CD4-positive, CD25-positive, alpha-beta regulatory T cell (primary cell): ENCODE measurements around the gene SHROOM1. TPM values are rescaled to one million over a fixed set of nuclear protein-coding genes. Genes with fewer than 3 reads are reported as not detected.

Experiments used
- ATAC-seq, 2 donors: fragments of 150-1000 bp; cut with Tn5 transposase; one replicate each; pipeline ENCODE4 v1.10.0; 2021; ENCODE audit warnings: low read depth in 2 of 2, moderate number of reproducible peaks in 2 of 2, moderate library complexity in 1 of 2
- DNase-seq, 3 donors: peaks; one replicate each; pipeline versions ENCODE4 v3.0.0 to v3.0.0-alpha.2; 2012 to 2022; ENCODE audit warnings: mixed read lengths in 1 of 3
- H3K27ac ChIP-seq: one replicate; pipeline ENCODE4 v1.7.0; 2013; ENCODE audit warnings: mild to moderate bottlenecking, low read length; ENCODE audit not compliant: insufficient read depth, poor library complexity, severe bottlenecking
- H3K27me3 ChIP-seq: one replicate; pipeline ENCODE4 v1.7.0; 2013; ENCODE audit warnings: low read length; ENCODE audit not compliant: control insufficient read depth, insufficient read depth
- H3K36me3 ChIP-seq: one replicate; pipeline ENCODE4 v1.7.0; 2013; ENCODE audit warnings: mild to moderate bottlenecking, low read length, moderate library complexity; ENCODE audit not compliant: control insufficient read depth, insufficient read depth
- H3K4me1 ChIP-seq: 2 replicates; pipeline ENCODE4 v1.7.0; 2013; ENCODE audit warnings: mild to moderate bottlenecking, low read length; ENCODE audit not compliant: insufficient read depth, control insufficient read depth, poor library complexity, severe bottlenecking
- H3K4me3 ChIP-seq: one replicate; pipeline ENCODE4 v1.7.0; 2013; ENCODE audit warnings: low read depth, mild to moderate bottlenecking, low read length, moderate library complexity
- H3K9me3 ChIP-seq, 2 experiments: 1 replicate in 1 of 2; 2 replicates in 1 of 2; pipeline ENCODE4 v1.7.0; 2013; ENCODE audit warnings: low read length in 2 of 2, mild to moderate bottlenecking in 1 of 2, moderate library complexity in 1 of 2; ENCODE audit not compliant: control insufficient read depth in 2 of 2
- H3K27ac Mint-ChIP-seq, 3 donors: one replicate each; pipeline ENCODE4 v1.8.0; 2020 to 2022; ENCODE audit warnings: mild to moderate bottlenecking in 3 of 3, mixed read lengths in 3 of 3, moderate library complexity in 2 of 3
- H3K27me3 Mint-ChIP-seq: one replicate; pipeline ENCODE4 v1.8.0; 2022; ENCODE audit warnings: mild to moderate bottlenecking, mixed read lengths
- H3K36me3 Mint-ChIP-seq: one replicate; pipeline ENCODE4 v1.8.0; 2020; ENCODE audit warnings: mixed read lengths
- H3K4me1 Mint-ChIP-seq, 4 donors: one replicate each; pipeline ENCODE4 v1.8.0; 2020 to 2022; ENCODE audit warnings: mixed read lengths in 4 of 4, mild to moderate bottlenecking in 1 of 4
- H3K4me3 Mint-ChIP-seq, 4 donors: one replicate each; pipeline ENCODE4 v1.8.0; 2020 to 2022; ENCODE audit warnings: mild to moderate bottlenecking in 4 of 4, mixed read lengths in 4 of 4, moderate library complexity in 3 of 4
- H3K9me3 Mint-ChIP-seq, 7 donors: one replicate each; pipeline ENCODE4 v1.8.0; 2020 to 2022; ENCODE audit warnings: mixed read lengths in 7 of 7, mild to moderate bottlenecking in 3 of 7, moderate library complexity in 2 of 7
- polyA plus RNA-seq, 4 donors: library from polyadenylated mRNA; unstranded; fragments of 300-500 nt; fragmentation: Illumina TruSeq; gene quantifications; one replicate each; pipeline ENCODE4 v1.2.3, GENCODE V29; 2021
- total RNA-seq: library from RNA; stranded (reverse); gene quantifications from one replicate; pipeline ENCODE4 v1.2.3, GENCODE V29; 2022

SHROOM1 gene
- total and polyA plus RNA-seq, 5 donors from 2014 or later: 0.12 TPM; not detected in 4

GRCh38 chr5:132777209-132778069 is 53.0 kb downstream of the SHROOM1 start, which contains the start of gene SEPTIN8:
TSS of gene SEPTIN8 (minus strand) at chr5:132777239. CDS start at chr5:132777137, 102 bp downstream.
- H3K36me3 Mint-ChIP-seq: no peaks in the 10 kb centered on the region
- Histone ChIP-seq H3K9me3 (no peaks in the 10 kb centered on the region), H3K4me1 (peaks cover 18% of the 10 kb centered on the region), H3K27ac (no peak within 1 kb of the TSS), H3K27me3 (peaks cover 24% of the 10 kb centered on the region), H3K36me3 (no peaks in the 10 kb centered on the region), H3K4me3 (peak within 1 kb of the TSS; percentile 56)
- DNase-seq (peak; percentile 16 to 28 (median 24)), ATAC-seq (peak; percentile 9 to 53)
- peak within 1 kb of the TSS in 2 of 3 donors; percentile 5 to 42 for H3K27ac Mint-ChIP-seq
- H3K4me3 Mint-ChIP-seq: peak within 1 kb of the TSS; percentile 81 to 97 (median 82)
- peaks cover 0 to 5% (median 0%) of the 10 kb centered on the region in 7 donors for H3K9me3 Mint-ChIP-seq
- peaks cover 49% of the 10 kb centered on the region for H3K27me3 Mint-ChIP-seq
- peaks cover 12 to 29% (median 19%) of the 10 kb centered on the region in 4 donors for H3K4me1 Mint-ChIP-seq

- peaks cover 0 to 5% (median 0%) of the 10 kb centered on the region in 7 donors for H3K9me3 Mint-ChIP-seq
- Histone ChIP-seq H3K27ac (no peak overlapping the region), H3K36me3 (no peaks in the 10 kb centered on the region), H3K27me3 (peaks cover 21% of the 10 kb centered on the region), H3K4me3 (no peak overlapping the region), H3K4me1 (peaks cover 18% of the 10 kb centered on the region), H3K9me3 (no peaks in the 10 kb centered on the region)
- no peak overlapping the region for H3K27ac Mint-ChIP-seq
- ATAC-seq (peak in 1 of 2 donors; percentile 28), DNase-seq (no peak)
- peaks cover 43% of the 10 kb centered on the region for H3K27me3 Mint-ChIP-seq
- H3K4me3 Mint-ChIP-seq: no peak overlapping the region
- H3K36me3 Mint-ChIP-seq: no peaks in the 10 kb centered on the region
- peaks cover 12 to 29% (median 19%) of the 10 kb centered on the region in 4 donors for H3K4me1 Mint-ChIP-seq
Measured at GRCh38 chr5:132776938-132777208, 53.6 kb downstream of the SHROOM1 start.

- H3K4me3 Mint-ChIP-seq: peak overlapping the region; percentile 74 to 83 (median 81)
- Histone ChIP-seq H3K27me3 (peaks cover 20% of the 10 kb centered on the region), H3K4me1 (peaks cover 18% of the 10 kb centered on the region), H3K9me3 (no peaks in the 10 kb centered on the region), H3K36me3 (no peaks in the 10 kb centered on the region), H3K27ac (no peak overlapping the region), H3K4me3 (no peak overlapping the region)
- no peak for ATAC-seq
- peaks cover 12 to 24% (median 18%) of the 10 kb centered on the region in 4 donors for H3K4me1 Mint-ChIP-seq
- no peak overlapping the region for H3K27ac Mint-ChIP-seq
- H3K9me3 Mint-ChIP-seq: peaks cover 0 to 5% (median 0%) of the 10 kb centered on the region in 7 donors
- H3K27me3 Mint-ChIP-seq: peaks cover 38% of the 10 kb centered on the region
- no peak for DNase-seq
- no peaks in the 10 kb centered on the region for H3K36me3 Mint-ChIP-seq
Measured at GRCh38 chr5:132776131-132776937, 54.1 kb downstream of the SHROOM1 start.

- H3K36me3 ChIP-seq: no peaks in the 10 kb centered on the region
- Mint-ChIP-seq H3K27me3 (peaks cover 29% of the 10 kb centered on the region), H3K9me3 (peaks cover 0 to 4% (median 0%) of the 10 kb centered on the region in 7 donors), H3K36me3 (no peaks in the 10 kb centered on the region), H3K27ac (no peak overlapping the region), H3K4me1 (peaks cover 7 to 21% (median 14%) of the 10 kb centered on the region in 4 donors), H3K4me3 (peak overlapping the region; percentile 74 to 83 (median 81))
- no peaks in the 10 kb centered on the region for H3K9me3 ChIP-seq
- H3K4me3 ChIP-seq: no peak overlapping the region
- ATAC-seq (no peak), DNase-seq (no peak)
- peaks cover 18% of the 10 kb centered on the region for H3K4me1 ChIP-seq
- H3K27ac ChIP-seq: no peak overlapping the region
- H3K27me3 ChIP-seq: peaks cover 17% of the 10 kb centered on the region
Measured at GRCh38 chr5:132775476-132775961, 54.9 kb downstream of the SHROOM1 start.

- peak overlapping the region; percentile 7 to 81 (median 24) for H3K4me3 Mint-ChIP-seq
- ATAC-seq: no peak
- peak overlapping the region in 1 of 3 donors; percentile 14 for H3K27ac Mint-ChIP-seq
Measured at GRCh38 chr5:132774896-132775295, 55.6 kb downstream of the SHROOM1 start.

GRCh38 chr5:132774406-132774805 is 56.0 kb downstream of the SHROOM1 start:
- ATAC-seq (no peak), DNase-seq (no peak)

More at GRCh38 chr5:132774896-132775295, 55.6 kb downstream of the SHROOM1 start:
- peaks cover 18% of the 10 kb centered on the region for H3K4me1 ChIP-seq
- no peaks in the 10 kb centered on the region for H3K36me3 Mint-ChIP-seq
- H3K27me3 ChIP-seq: peaks cover 16% of the 10 kb centered on the region
- H3K36me3 ChIP-seq: no peaks in the 10 kb centered on the region
- H3K9me3 ChIP-seq: no peaks in the 10 kb centered on the region
- H3K27me3 Mint-ChIP-seq: peaks cover 26% of the 10 kb centered on the region
- H3K27ac ChIP-seq: no peak overlapping the region
- peaks cover 5 to 21% (median 13%) of the 10 kb centered on the region in 4 donors for H3K4me1 Mint-ChIP-seq
- no peak overlapping the region for H3K4me3 ChIP-seq
- DNase-seq: no peak
- peaks cover 0 to 4% (median 0%) of the 10 kb centered on the region in 7 donors for H3K9me3 Mint-ChIP-seq

GRCh38 chr5:132773601-132774355 is 56.7 kb downstream of the SHROOM1 start:
- no peaks in the 10 kb centered on the region for H3K36me3 Mint-ChIP-seq
- no peak overlapping the region for H3K27ac Mint-ChIP-seq

More at GRCh38 chr5:132774406-132774805, 56.0 kb downstream of the SHROOM1 start:
- Histone ChIP-seq H3K9me3 (no peaks in the 10 kb centered on the region), H3K4me1 (peaks cover 18% of the 10 kb centered on the region), H3K4me3 (no peak overlapping the region), H3K36me3 (no peaks in the 10 kb centered on the region), H3K27me3 (peaks cover 12% of the 10 kb centered on the region), H3K27ac (no peak overlapping the region)
- H3K4me1 Mint-ChIP-seq: peaks cover 5 to 21% (median 12%) of the 10 kb centered on the region in 4 donors
- peaks cover 0 to 4% (median 0%) of the 10 kb centered on the region in 7 donors for H3K9me3 Mint-ChIP-seq
- H3K27ac Mint-ChIP-seq: peak overlapping the region in 1 of 3 donors; percentile 14
- no peaks in the 10 kb centered on the region for H3K36me3 Mint-ChIP-seq
- peaks cover 21% of the 10 kb centered on the region for H3K27me3 Mint-ChIP-seq
- H3K4me3 Mint-ChIP-seq: peak overlapping the region; percentile 7 to 81 (median 24)

More at GRCh38 chr5:132773601-132774355, 56.7 kb downstream of the SHROOM1 start:
- H3K27ac ChIP-seq: no peak overlapping the region
- H3K9me3 Mint-ChIP-seq: peaks cover 0 to 4% (median 0%) of the 10 kb centered on the region in 7 donors
- H3K27me3 ChIP-seq: peaks cover 6% of the 10 kb centered on the region
- peaks cover 18% of the 10 kb centered on the region for H3K4me1 ChIP-seq
- peak overlapping the region in 1 of 4 donors; percentile 81 for H3K4me3 Mint-ChIP-seq
- H3K27me3 Mint-ChIP-seq: peaks cover 15% of the 10 kb centered on the region
- ATAC-seq (no peak), DNase-seq (no peak)
- no peaks in the 10 kb centered on the region for H3K36me3 ChIP-seq
- no peaks in the 10 kb centered on the region for H3K9me3 ChIP-seq
- H3K4me1 Mint-ChIP-seq: peaks cover 5 to 21% (median 12%) of the 10 kb centered on the region in 4 donors
- no peak overlapping the region for H3K4me3 ChIP-seq
